B cell (primary cell): ENCODE results near the gene TMEM52B.

ENCODE experiments used
- EZH2 ChIP-seq: IDR thresholded peaks from 2 replicates; pipeline ENCODE4 v1.6.1; 2012; ENCODE audit warnings: borderline replicate concordance, low read depth, mild to moderate bottlenecking, moderate library complexity, low read length; ENCODE audit not compliant: insufficient read depth, poor library complexity, severe bottlenecking
- TF ChIP-seq, protein P1 (sequence below): fragments of 200-600 bp; IDR thresholded peaks from one replicate; pipeline ENCODE4 v1.8.0; 2022; ENCODE audit warnings: antibody characterized with exemption, mild to moderate bottlenecking

DNA sequence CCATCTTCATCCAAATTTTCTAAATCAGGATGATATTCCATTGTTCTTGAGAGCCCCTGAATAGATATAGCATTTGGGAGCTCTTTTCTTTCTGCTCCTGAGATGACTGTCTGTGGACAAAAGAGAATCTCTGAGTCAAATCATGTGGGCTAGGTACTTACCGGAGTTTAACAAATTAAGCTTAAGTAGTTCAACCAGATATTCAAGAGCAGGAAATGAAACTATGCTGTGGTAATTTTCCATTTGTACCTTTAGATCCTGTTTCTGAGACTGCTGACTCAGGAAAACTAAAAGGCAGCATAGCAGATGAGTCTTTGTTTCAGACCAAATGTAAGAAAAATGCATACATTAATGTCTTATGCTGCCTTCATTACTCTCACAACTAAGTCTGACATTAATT is 48.8 kb upstream of the TMEM52B start, which contains the start of gene CLEC7A:
- TF ChIP-seq, protein P1, sequence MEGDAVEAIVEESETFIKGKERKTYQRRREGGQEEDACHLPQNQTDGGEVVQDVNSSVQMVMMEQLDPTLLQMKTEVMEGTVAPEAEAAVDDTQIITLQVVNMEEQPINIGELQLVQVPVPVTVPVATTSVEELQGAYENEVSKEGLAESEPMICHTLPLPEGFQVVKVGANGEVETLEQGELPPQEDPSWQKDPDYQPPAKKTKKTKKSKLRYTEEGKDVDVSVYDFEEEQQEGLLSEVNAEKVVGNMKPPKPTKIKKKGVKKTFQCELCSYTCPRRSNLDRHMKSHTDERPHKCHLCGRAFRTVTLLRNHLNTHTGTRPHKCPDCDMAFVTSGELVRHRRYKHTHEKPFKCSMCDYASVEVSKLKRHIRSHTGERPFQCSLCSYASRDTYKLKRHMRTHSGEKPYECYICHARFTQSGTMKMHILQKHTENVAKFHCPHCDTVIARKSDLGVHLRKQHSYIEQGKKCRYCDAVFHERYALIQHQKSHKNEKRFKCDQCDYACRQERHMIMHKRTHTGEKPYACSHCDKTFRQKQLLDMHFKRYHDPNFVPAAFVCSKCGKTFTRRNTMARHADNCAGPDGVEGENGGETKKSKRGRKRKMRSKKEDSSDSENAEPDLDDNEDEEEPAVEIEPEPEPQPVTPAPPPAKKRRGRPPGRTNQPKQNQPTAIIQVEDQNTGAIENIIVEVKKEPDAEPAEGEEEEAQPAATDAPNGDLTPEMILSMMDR, result no peak
- no peak for TF ChIP-seq EZH2
